Activated CD4-positive, alpha-beta T cell treated with anti-CD3 and anti-CD28 coated beads for 36 hours (primary cell): ENCODE data around the gene ABCD4. TPM values are rescaled to one million over a fixed set of nuclear protein-coding genes. Genes with fewer than 3 reads are reported as not detected.
"Not testable (repeated sequence)": the region's sequence is repeated elsewhere in the genome, so short reads cannot be mapped to it uniquely, and the experiment has no call there.

Source experiments
- ATAC-seq: fragments of 200-7000 bp; cut with Tn5 transposase; one replicate; pipeline ENCODE4 v1.10.0; 2021; ENCODE audit warnings: mild to moderate bottlenecking, moderate library complexity
- CTCF ChIA-PET: fragments of 350-600 bp; sonication (Branson Sonifier 250); formaldehyde crosslinking; loops from one replicate; lab custom pipeline; 2021; ENCODE audit warnings: antibody characterized with exemption; lab: Charles Lee
- POLR2A ChIA-PET: fragments of 350-600 bp; sonication (Branson Sonifier 250); formaldehyde crosslinking; loops from one replicate; lab custom pipeline; 2021; ENCODE audit warnings: antibody characterized with exemption, inconsistent platforms; lab: Charles Lee
- DNase-seq: peaks from one replicate; pipeline ENCODE4 v3.0.0-alpha.2; 2020
- H3K27ac Mint-ChIP-seq: one replicate; pipeline ENCODE4 v1.8.0; 2021; ENCODE audit warnings: mixed read lengths
- H3K27me3 Mint-ChIP-seq: one replicate; pipeline ENCODE4 v1.8.0; 2021; ENCODE audit warnings: mixed read lengths
- H3K36me3 Mint-ChIP-seq: one replicate; pipeline ENCODE4 v1.8.0; 2021; ENCODE audit warnings: low read depth, mixed read lengths
- H3K4me1 Mint-ChIP-seq: one replicate; pipeline ENCODE4 v1.8.0; 2021; ENCODE audit warnings: mixed read lengths
- H3K4me3 Mint-ChIP-seq: one replicate; pipeline ENCODE4 v1.8.0; 2021; ENCODE audit warnings: mild to moderate bottlenecking, moderate library complexity, mixed read lengths
- H3K9me3 Mint-ChIP-seq: one replicate; pipeline ENCODE4 v1.8.0; 2021; ENCODE audit warnings: low read depth, mixed read lengths
- intact Hi-C, 2 experiments: fragments of 100-400 bp; cut with DNase I in 1 of 2; cut with micrococcal nuclease in 1 of 2; formaldehyde crosslinking; loops; one replicate each; pipeline versions ENCODE4 v1.14.2 to v1.15.1; 2022 to 2024; cut with DNase I, micrococcal nuclease
- total RNA-seq, 2 experiments: library from RNA; stranded (reverse); gene quantifications; one replicate each; pipeline ENCODE4 v1.2.3, GENCODE V29; 2021

The ABCD4 gene
- total RNA-seq, 2 experiments from 2014 or later = 43.0 to 43.1 TPM

DNA sequence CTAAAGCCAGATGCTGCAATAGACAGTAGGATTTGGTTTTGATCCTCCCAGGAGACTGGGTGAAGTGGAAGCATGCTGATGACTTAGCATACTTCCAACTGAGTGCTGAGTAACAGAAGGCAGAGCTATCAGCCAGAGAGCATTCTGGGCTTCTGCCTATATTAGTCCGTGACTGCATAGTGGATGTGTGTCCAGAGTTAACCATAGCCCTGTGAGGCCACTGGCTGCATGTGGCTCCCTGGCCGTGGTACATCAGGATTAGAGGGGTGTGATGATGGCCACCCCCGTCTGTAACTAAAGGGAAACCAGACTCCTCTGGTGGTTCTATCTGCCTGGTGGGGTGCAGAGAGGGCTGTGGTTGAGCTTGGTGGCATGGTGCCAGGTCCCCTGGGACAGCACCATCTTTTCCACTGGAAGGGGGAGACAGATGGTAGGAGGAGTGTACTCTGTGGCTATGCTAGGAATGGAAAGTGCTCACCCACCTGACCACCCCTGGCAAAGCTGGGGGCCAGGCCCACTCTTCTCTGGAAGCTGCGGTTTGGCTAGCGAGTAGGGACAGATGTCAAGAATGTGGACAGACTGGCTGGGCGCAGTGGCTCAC lies 27.4 kb downstream of the ABCD4 start:
- Mint-ChIP-seq H3K4me3 (no peak overlapping the region), H3K4me1 (no peaks in the 10 kb centered on the region), H3K9me3 (peaks cover 4% of the 10 kb centered on the region), H3K27me3 (peaks cover 5% of the 10 kb centered on the region), H3K27ac (no peak overlapping the region), H3K36me3 (peaks cover 3% of the 10 kb centered on the region)
- ATAC-seq = no peak
- intact Hi-C loops = no loop called here
- ChIA-PET POLR2A (no interaction called here), CTCF (interaction anchor here (0.6 to 0.8 kb wide), 2 partner anchors 17 to 164 kb away, joined by 3 read pairs; no protein-coding TSS in a partner anchor)
- DNase-seq = no peak

DNA sequence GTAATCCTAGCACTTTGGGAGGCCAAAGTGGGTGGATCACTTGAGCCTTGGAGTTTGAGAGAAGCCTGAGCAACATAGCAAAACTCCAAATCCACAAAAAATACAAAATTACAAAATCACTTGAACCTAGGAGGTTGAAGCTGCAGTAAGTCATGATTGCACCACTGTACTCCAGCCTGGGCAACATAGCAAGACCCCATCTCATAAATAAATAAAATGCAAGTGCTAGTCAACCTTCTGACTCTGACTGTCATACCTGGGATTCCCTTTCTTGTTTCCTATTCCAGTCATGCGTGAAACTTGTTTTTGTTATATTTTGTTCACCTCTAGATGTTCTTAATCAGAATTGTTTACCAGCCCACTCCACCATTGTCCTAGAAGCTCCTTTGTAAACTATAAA lies 31.4 kb downstream of the ABCD4 start:
- intact Hi-C loops = no loop called here
- H3K4me3 Mint-ChIP-seq = no peak overlapping the region
- no peaks in the 10 kb centered on the region for H3K9me3 Mint-ChIP-seq
- ChIA-PET CTCF (interaction anchor here (0.7 to 1.7 kb wide), 2 partner anchors 19 to 119 kb away, joined by 3 to 4 read pairs; no protein-coding TSS in a partner anchor), POLR2A (no interaction called here)
- no peaks in the 10 kb centered on the region for H3K36me3 Mint-ChIP-seq
- ATAC-seq = no peak
- peaks cover 5% of the 10 kb centered on the region for H3K27me3 Mint-ChIP-seq
- H3K27ac Mint-ChIP-seq = no peak overlapping the region
- no peaks in the 10 kb centered on the region for H3K4me1 Mint-ChIP-seq
- DNase-seq = no peak

DNA sequence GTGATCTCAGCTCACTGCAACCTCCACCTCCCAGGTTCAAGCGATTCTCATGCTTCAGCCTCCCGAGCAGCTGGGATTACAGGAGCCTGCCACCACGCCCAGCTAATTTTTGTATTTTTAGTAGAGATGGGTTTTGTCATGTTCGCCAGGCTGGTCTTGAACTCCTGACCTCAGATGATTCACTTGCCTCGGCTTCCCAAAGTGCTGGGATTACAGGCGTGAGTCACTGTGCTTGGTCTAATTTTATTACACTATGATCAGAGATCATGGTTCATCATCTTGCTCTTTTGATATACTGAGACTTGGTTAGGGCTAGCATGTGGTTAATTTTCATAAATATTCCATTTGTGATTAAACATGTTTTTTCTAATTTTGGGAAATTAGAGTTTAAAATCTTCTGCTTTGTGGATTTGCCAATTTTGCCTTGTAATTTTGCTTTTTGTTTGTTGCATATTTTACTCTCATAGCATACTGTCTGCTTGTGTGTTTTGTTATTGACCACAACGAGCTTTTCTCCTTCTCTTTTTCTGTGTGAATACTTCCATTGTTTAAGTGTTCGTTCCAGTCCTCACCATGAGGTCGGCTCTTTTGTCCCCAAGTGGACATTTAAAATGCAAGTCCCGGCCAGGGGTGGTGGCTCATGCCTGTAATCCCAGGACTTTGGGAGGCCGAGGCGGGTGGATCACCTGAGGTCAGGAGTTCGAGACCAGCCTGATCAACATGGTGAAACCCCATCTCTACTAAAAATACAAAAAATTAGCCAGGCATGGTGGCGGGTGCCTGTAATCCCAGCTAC lies 32.2 kb downstream of the ABCD4 start:
- H3K4me1 Mint-ChIP-seq, ATAC-seq, H3K27ac Mint-ChIP-seq, H3K4me3 Mint-ChIP-seq, H3K9me3 Mint-ChIP-seq, DNase-seq, intact Hi-C loops, POLR2A ChIA-PET, H3K27me3 Mint-ChIP-seq, H3K36me3 Mint-ChIP-seq: not testable (repeated sequence)
- CTCF ChIA-PET = interaction anchor here (0.8 to 1.1 kb wide), 2 partner anchors 19 to 158 kb away, joined by 3 to 6 read pairs; no protein-coding TSS in a partner anchor

DNA sequence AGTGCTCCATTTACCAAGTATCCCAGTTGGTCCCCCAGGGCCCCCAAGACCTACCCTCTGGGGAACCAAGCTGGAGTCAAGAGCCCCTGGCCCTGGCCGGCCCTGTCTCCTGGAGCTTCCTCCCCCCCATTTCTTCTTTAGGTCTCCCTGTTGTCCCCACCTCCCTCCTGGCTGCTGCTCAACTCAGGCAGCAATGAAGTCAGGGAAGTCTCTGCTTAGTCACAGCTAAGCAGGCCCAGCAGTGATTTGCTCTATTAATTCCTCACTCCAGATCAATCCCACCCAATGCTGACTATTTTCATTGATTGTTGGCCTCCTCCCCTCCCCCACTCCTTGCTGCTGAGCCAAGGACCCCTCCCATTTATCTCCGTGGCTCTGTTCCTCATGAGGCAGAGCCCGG lies 35.1 kb downstream of the ABCD4 start:
- Mint-ChIP-seq H3K4me1 (no peaks in the 10 kb centered on the region), H3K27me3 (peaks cover 5% of the 10 kb centered on the region), H3K4me3 (no peak overlapping the region), H3K27ac (no peak overlapping the region), H3K9me3 (no peaks in the 10 kb centered on the region), H3K36me3 (no peaks in the 10 kb centered on the region)
- ChIA-PET POLR2A (no interaction called here), CTCF (interaction anchor here (0.7 to 1.7 kb wide), 4 partner anchors 10 to 18 kb away, joined by 4 to 5 read pairs (median 4); no protein-coding TSS in a partner anchor)
- ATAC-seq (no peak), DNase-seq (no peak)
- intact Hi-C loops = no loop called here

DNA sequence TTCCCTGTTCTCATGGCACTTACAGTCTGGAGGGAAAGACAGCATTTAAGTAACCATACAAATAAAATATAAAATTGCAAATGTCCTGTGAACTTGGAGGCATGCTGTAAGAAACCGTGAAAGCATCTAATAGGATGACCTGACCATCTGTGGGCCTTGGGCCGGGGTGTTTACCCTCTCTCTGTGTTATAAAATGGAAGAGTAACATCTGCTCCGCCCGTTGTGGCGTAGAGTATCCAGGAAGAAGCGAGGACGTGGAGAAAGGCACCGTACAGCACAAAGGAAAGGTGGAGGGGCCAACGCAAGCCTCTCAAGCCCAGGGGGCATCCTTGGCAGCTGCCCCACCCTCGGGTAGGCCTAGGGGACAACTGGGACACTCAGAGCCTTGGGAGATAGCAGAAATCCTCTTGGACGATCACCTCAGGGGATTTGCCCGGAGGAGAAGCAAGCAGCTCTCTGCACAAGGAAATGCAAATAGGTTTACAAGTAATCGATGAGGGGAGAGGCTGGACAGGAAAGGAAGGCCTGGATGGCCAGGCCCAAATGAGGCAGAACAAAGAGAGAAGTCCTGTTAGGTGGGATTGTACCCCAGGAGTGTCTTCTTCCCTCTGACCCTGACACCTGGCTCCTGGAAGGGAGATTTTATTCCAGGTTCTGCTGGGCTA lies 37.3 kb downstream of the ABCD4 start:
- no peak for DNase-seq
- no peak overlapping the region for H3K27ac Mint-ChIP-seq
- no peak for ATAC-seq
- H3K27me3 Mint-ChIP-seq = no peaks in the 10 kb centered on the region
- no peaks in the 10 kb centered on the region for H3K9me3 Mint-ChIP-seq
- intact Hi-C loops = no loop called here
- no peaks in the 10 kb centered on the region for H3K4me1 Mint-ChIP-seq
- no peaks in the 10 kb centered on the region for H3K36me3 Mint-ChIP-seq
- H3K4me3 Mint-ChIP-seq = no peak overlapping the region
- ChIA-PET POLR2A (no interaction called here), CTCF (no interaction called here)

DNA sequence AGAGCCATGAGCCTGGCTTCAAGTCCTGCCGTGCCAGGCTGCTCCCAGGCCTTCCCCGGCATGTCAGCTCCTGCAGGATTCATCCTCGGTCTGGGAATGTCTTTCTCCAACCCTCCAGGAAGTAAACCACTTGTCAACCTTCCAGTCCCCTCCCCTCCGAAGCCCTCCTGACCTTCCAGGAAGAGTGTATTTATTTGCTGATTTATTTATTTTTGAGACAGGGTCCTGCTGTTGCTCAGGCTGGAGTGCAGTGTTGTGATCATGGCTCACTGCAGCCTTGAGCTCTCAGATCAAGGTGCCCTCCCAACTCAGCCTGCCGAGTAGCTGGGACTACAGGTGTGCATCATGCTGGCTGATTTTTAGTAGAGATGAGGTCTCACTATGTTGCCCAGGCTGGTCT lies 38.8 kb downstream of the ABCD4 start:
- DNase-seq = no peak
- ATAC-seq = no peak
- Mint-ChIP-seq H3K4me1 (no peaks in the 10 kb centered on the region), H3K4me3 (no peak overlapping the region), H3K27ac (no peak overlapping the region), H3K36me3 (no peaks in the 10 kb centered on the region), H3K9me3 (no peaks in the 10 kb centered on the region), H3K27me3 (peaks cover 1% of the 10 kb centered on the region)
- ChIA-PET CTCF (interaction anchor here (0.7 to 1.4 kb wide), 3 partner anchors 8 to 48 kb away, joined by 3 to 4 read pairs (median 3); no protein-coding TSS in a partner anchor), POLR2A (no interaction called here)
- intact Hi-C loops = no loop called here

DNA sequence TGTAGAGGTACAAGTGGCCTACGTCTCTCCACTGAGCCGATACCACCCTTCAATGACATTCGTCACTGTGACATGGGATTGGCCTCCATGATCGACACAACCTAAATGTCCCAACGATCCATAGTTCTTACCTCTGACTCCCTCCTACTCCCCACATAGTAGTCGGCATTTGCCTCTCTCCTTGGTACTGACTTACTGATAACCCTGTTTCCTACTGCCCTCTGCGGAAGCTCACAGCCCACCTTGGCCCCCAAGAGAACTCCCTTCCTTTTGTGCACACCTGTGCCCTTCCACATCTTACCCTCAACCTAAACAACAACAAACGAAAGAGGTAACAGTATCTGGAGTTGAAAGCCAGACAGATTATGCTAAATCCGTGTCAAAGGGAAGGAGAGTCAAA lies 39.6 kb downstream of the ABCD4 start:
- Mint-ChIP-seq H3K27ac (no peak overlapping the region), H3K27me3 (peaks cover 3% of the 10 kb centered on the region), H3K9me3 (no peaks in the 10 kb centered on the region), H3K36me3 (no peaks in the 10 kb centered on the region), H3K4me3 (no peak overlapping the region), H3K4me1 (no peaks in the 10 kb centered on the region)
- ATAC-seq = no peak
- ChIA-PET POLR2A (no interaction called here), CTCF (interaction anchor here (0.6 to 1.4 kb wide), 4 partner anchors 9 to 155 kb away, joined by 3 to 4 read pairs (median 3); no protein-coding TSS in a partner anchor)
- DNase-seq = no peak
- intact Hi-C loops = no loop called here

DNA sequence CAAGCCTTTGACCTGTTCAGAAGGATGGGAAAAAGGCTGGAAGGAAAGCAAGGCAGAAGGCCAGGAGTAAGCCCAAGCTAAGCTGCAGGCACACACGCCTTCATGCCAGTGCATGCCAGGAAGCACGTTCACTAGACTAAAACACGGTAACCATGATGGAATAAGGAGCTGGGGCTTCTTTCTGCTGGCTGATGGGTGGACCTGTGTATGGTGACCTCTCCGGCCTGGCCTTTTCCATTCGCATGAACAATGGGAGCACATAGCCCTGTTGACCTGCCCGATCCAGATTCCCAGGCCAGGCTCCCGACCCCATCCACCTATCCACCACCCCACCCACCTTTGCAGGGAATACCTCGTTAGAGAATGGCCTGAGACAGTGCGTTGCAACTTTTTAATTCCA lies 40.7 kb downstream of the ABCD4 start:
- no peak overlapping the region for H3K27ac Mint-ChIP-seq
- no peaks in the 10 kb centered on the region for H3K9me3 Mint-ChIP-seq
- H3K4me3 Mint-ChIP-seq = no peak overlapping the region
- DNase-seq = no peak
- H3K36me3 Mint-ChIP-seq = no peaks in the 10 kb centered on the region
- H3K27me3 Mint-ChIP-seq = peaks cover 3% of the 10 kb centered on the region
- no peak for ATAC-seq
- ChIA-PET POLR2A (no interaction called here), CTCF (interaction anchor here (0.6 to 1.3 kb wide), 2 partner anchors 15 to 16 kb away, joined by 3 to 5 read pairs; no protein-coding TSS in a partner anchor)
- intact Hi-C loops = no loop called here
- peaks cover 2% of the 10 kb centered on the region for H3K4me1 Mint-ChIP-seq

DNA sequence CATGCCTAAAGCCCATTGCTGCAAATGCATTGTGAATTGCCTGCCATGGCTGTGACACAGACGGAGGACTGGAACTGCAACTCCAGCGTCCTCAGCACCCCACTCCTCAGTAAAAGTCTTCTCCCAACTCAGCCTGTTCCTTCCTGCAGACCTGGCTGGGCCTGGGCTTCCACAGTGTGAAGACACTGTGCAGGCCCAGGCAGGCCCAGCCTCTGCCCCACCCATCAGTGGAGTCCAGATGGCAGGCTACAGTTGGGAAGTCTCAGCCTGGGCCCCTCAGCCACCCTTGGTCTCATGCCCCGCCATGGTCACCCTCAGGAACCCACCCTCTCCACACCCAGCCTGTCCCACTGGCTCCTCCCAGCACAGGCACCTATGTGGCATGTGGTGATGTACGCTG lies 41.4 kb downstream of the ABCD4 start:
- ChIA-PET POLR2A (no interaction called here), CTCF (interaction anchor here (1.3 kb wide), 1 partner anchor 17 kb away, joined by 5 read pairs; no protein-coding TSS in a partner anchor)
- ATAC-seq (no peak), DNase-seq (no peak)
- H3K27ac Mint-ChIP-seq = no peak overlapping the region
- no peaks in the 10 kb centered on the region for H3K36me3 Mint-ChIP-seq
- intact Hi-C loops = no loop called here
- H3K4me1 Mint-ChIP-seq = peaks cover 7% of the 10 kb centered on the region
- H3K27me3 Mint-ChIP-seq = peaks cover 3% of the 10 kb centered on the region
- no peaks in the 10 kb centered on the region for H3K9me3 Mint-ChIP-seq
- H3K4me3 Mint-ChIP-seq = no peak overlapping the region

DNA sequence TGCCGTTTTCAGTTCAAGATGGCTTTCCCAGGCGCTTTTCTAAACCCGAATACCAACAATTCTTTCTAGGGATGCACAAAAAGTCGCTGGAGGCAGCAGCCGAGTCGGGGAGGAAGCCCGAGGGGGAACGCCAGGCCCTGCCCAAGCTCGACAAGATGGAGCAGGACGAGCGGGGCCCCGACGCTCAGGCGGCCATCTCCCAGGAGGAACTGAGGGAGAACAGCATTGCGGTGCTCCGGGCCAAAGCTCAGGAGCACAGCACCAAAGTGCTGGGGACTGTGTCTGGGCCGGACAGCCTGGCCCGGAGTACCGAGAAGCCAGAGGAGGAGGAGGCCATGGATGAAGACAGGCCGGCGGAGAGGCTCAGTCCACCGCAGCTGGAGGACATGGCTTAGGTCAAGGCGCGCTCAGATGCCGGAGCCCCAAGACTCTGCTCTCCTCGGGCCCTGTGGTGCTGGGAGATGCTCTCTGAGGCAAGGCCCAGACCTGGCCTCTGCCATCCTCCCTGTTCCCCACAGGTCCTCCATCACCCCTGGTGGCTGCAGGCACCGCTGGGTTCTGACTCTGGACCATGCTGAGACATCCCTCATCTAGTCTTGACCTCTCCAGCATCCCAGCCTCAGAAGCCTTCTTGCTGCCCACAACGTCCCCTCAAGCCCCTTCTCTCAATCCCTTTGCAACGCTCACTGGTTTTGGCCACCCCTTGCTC lies 42.1 kb downstream of the ABCD4 start:
- no peak for ATAC-seq
- no peak for DNase-seq
- ChIA-PET CTCF (interaction anchor here (0.7 kb wide), 1 partner anchor 121 kb away, joined by 3 read pairs; no protein-coding TSS in a partner anchor), POLR2A (no interaction called here)
- H3K27ac Mint-ChIP-seq = no peak overlapping the region
- no peaks in the 10 kb centered on the region for H3K36me3 Mint-ChIP-seq
- no peaks in the 10 kb centered on the region for H3K9me3 Mint-ChIP-seq
- no peak overlapping the region for H3K4me3 Mint-ChIP-seq
- intact Hi-C loops = no loop called here
- H3K4me1 Mint-ChIP-seq = peaks cover 7% of the 10 kb centered on the region
- H3K27me3 Mint-ChIP-seq = peaks cover 3% of the 10 kb centered on the region

DNA sequence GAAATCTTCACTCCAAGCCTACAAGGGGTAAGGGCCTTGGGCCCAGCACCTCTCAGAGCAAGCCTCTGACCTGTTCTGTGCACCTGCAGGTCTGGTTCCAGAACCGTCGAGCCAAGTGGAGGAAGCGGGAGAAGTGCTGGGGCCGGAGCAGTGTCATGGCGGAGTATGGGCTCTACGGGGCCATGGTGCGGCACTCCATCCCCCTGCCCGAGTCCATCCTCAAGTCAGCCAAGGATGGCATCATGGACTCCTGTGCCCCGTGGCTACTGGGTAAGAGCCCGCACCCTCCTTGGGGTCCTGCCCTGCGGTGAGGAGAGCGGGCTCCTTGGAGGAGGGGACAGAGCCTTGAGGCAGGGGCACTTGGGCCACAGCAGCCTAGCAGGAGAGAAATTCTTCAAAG lies 43.2 kb downstream of the ABCD4 start:
- CTCF ChIA-PET = interaction anchor here (0.6 to 1.6 kb wide), 3 partner anchors 13 to 23 kb away, joined by 3 to 4 read pairs (median 3); no protein-coding TSS in a partner anchor
- intact Hi-C loops = no loop called here

More for the DNA sequence above, 43.2 kb downstream of the ABCD4 start:
- no peak for ATAC-seq
- Mint-ChIP-seq H3K4me3 (no peak overlapping the region), H3K27me3 (peaks cover 3% of the 10 kb centered on the region), H3K9me3 (no peaks in the 10 kb centered on the region), H3K36me3 (no peaks in the 10 kb centered on the region), H3K27ac (no peak overlapping the region), H3K4me1 (peaks cover 7% of the 10 kb centered on the region)
- no peak for DNase-seq
- POLR2A ChIA-PET = no interaction called here
